HEK293 (cell line): ENCODE results near the gene SLC25A25.

Source experiments
- CTCF ChIA-PET: fragments of 350-600 bp; formaldehyde crosslinking; extraction: SDS; loops from one replicate; lab custom pipeline; 2021; ENCODE audit warnings: antibody characterized with exemption; lab: Yijun Ruan, JAX
- POLR2A ChIA-PET: fragments of 300-600 bp; formaldehyde crosslinking; extraction: SDS; loops from one replicate; lab custom pipeline; 2020; ENCODE audit warnings: antibody characterized with exemption, inconsistent platforms; lab: Yijun Ruan, JAX
- H3K27ac ChIP-seq: fragments of 200-500 bp; sonication (Bioruptor generic); 2 replicates; pipeline ENCODE4 v1.5.1; 2014; ENCODE audit warnings: low read depth, low read length, control low read depth, inconsistent platforms; ENCODE audit errors: extremely low read depth
- H3K36me3 ChIP-seq, 2 experiments: fragments of 200-500 bp in 1 of 2; sonication (Bioruptor generic) in 1 of 2; 1 replicate in 1 of 2; 2 replicates in 1 of 2; pipeline ENCODE4 v1.5.1; 2014 to 2017; ENCODE audit warnings: inconsistent platforms in 2 of 2, low read length in 2 of 2; ENCODE audit not compliant: control insufficient read depth in 2 of 2, insufficient read depth in 1 of 2
- H3K4me1 ChIP-seq: fragments of 200-500 bp; sonication (Bioruptor generic); 2 replicates; pipeline ENCODE4 v1.5.1; 2014; ENCODE audit warnings: mild to moderate bottlenecking, low read length, inconsistent platforms; ENCODE audit not compliant: control insufficient read depth, insufficient read depth
- H3K4me3 ChIP-seq: 2 replicates; pipeline ENCODE4 v1.5.1; 2011; ENCODE audit warnings: low read depth, mild to moderate bottlenecking, control low read depth, low read length, moderate library complexity
- H3K9me3 ChIP-seq: fragments of 200-500 bp; sonication (Bioruptor generic); 2 replicates; pipeline ENCODE4 v1.5.1; 2014; ENCODE audit warnings: low read depth, low read length, inconsistent platforms; ENCODE audit not compliant: control insufficient read depth, insufficient read depth
- BCL11A ChIP-seq: fragments of 450-650 bp; formaldehyde crosslinking; IDR thresholded peaks from 2 replicates; pipeline ENCODE4 v1.5.1; 2016; ENCODE audit warnings: low read depth, missing biosample characterization, missing genetic modification characterization
- GLIS1 ChIP-seq: fragments of 450-650 bp; formaldehyde crosslinking; IDR thresholded peaks from 2 replicates; pipeline ENCODE4 v1.5.1; 2016; ENCODE audit warnings: missing biosample characterization, missing genetic modification characterization
- KLF1 ChIP-seq: fragments of 450-650 bp; formaldehyde crosslinking; IDR thresholded peaks from 2 replicates; pipeline ENCODE4 v1.5.1; 2016; ENCODE audit warnings: missing biosample characterization, missing genetic modification characterization
- REST ChIP-seq: fragments of 450-650 bp; formaldehyde crosslinking; IDR thresholded peaks from 2 replicates; pipeline ENCODE4 v1.5.1; 2016; ENCODE audit warnings: missing biosample characterization, missing genetic modification characterization
- SP2 ChIP-seq: fragments of 450-650 bp; formaldehyde crosslinking; IDR thresholded peaks from 2 replicates; pipeline ENCODE4 v1.5.1; 2016; ENCODE audit warnings: missing biosample characterization, missing genetic modification characterization
- YY1 ChIP-seq: fragments of 450-650 bp; formaldehyde crosslinking; IDR thresholded peaks from 2 replicates; pipeline ENCODE4 v1.5.1; 2018; ENCODE audit warnings: missing biosample characterization, missing genetic modification characterization
- ZFHX2 ChIP-seq: fragments of 450-650 bp; formaldehyde crosslinking; conservative IDR thresholded peaks from 2 replicates; pipeline ENCODE4 v1.5.1; 2016; ENCODE audit warnings: missing biosample characterization, missing genetic modification characterization
- ZNF112 ChIP-seq: fragments of 450-650 bp; formaldehyde crosslinking; IDR thresholded peaks from 2 replicates; pipeline ENCODE4 v1.5.0; 2017; ENCODE audit warnings: missing biosample characterization, missing genetic modification characterization
- ZNF146 ChIP-seq: fragments of 450-650 bp; formaldehyde crosslinking; IDR thresholded peaks from 2 replicates; pipeline ENCODE4 v1.5.1; 2016; ENCODE audit warnings: missing biosample characterization, missing genetic modification characterization
- ZNF169 ChIP-seq: fragments of 450-650 bp; formaldehyde crosslinking; IDR thresholded peaks from 2 replicates; pipeline ENCODE4 v1.5.1; 2016; ENCODE audit warnings: missing biosample characterization, missing genetic modification characterization
- ZNF174 ChIP-seq: fragments of 450-650 bp; formaldehyde crosslinking; IDR thresholded peaks from 2 replicates; pipeline ENCODE4 v1.5.0; 2017; ENCODE audit warnings: missing biosample characterization, mild to moderate bottlenecking, missing genetic modification characterization
- ZNF248 ChIP-seq: fragments of 450-650 bp; formaldehyde crosslinking; IDR thresholded peaks from 2 replicates; pipeline ENCODE4 v1.5.1; 2017; ENCODE audit warnings: missing biosample characterization, missing genetic modification characterization
- ZNF26 ChIP-seq: fragments of 450-650 bp; formaldehyde crosslinking; IDR thresholded peaks from 2 replicates; pipeline ENCODE4 v1.5.1; 2016; ENCODE audit warnings: missing biosample characterization, missing genetic modification characterization
- ZNF302 ChIP-seq: fragments of 450-650 bp; formaldehyde crosslinking; IDR thresholded peaks from 2 replicates; pipeline ENCODE4 v1.5.1; 2016; ENCODE audit warnings: missing biosample characterization, missing genetic modification characterization, low read depth
- ZNF324 ChIP-seq: fragments of 450-650 bp; formaldehyde crosslinking; IDR thresholded peaks from 2 replicates; pipeline ENCODE4 v1.5.1; 2016; ENCODE audit warnings: missing biosample characterization, missing genetic modification characterization
- ZNF416 ChIP-seq: fragments of 450-650 bp; formaldehyde crosslinking; IDR thresholded peaks from 2 replicates; pipeline ENCODE4 v1.5.1; 2016; ENCODE audit warnings: missing biosample characterization, missing genetic modification characterization
- ZNF555 ChIP-seq: fragments of 450-650 bp; formaldehyde crosslinking; conservative IDR thresholded peaks from 2 replicates; pipeline ENCODE4 v1.5.1; 2017; ENCODE audit warnings: missing biosample characterization, mild to moderate bottlenecking, missing genetic modification characterization, inconsistent platforms
- ZNF560 ChIP-seq: fragments of 450-650 bp; formaldehyde crosslinking; IDR thresholded peaks from 2 replicates; pipeline ENCODE4 v1.5.1; 2017; ENCODE audit warnings: missing biosample characterization, missing genetic modification characterization, borderline replicate concordance
- ZNF629 ChIP-seq: fragments of 450-650 bp; formaldehyde crosslinking; IDR thresholded peaks from 2 replicates; pipeline ENCODE4 v1.5.1; 2017; ENCODE audit warnings: missing biosample characterization, missing genetic modification characterization
- ZNF639 ChIP-seq: fragments of 450-650 bp; formaldehyde crosslinking; IDR thresholded peaks from 2 replicates; pipeline ENCODE4 v1.5.1; 2016; ENCODE audit warnings: missing biosample characterization, missing genetic modification characterization
- ZNF658 ChIP-seq: fragments of 450-650 bp; formaldehyde crosslinking; IDR thresholded peaks from 2 replicates; pipeline ENCODE4; 2016; ENCODE audit warnings: missing biosample characterization, missing genetic modification characterization
- ZNF704 ChIP-seq: fragments of 450-650 bp; formaldehyde crosslinking; IDR thresholded peaks from 2 replicates; pipeline ENCODE4 v1.5.1; 2016; ENCODE audit warnings: missing biosample characterization, missing genetic modification characterization
- ZNF747 ChIP-seq: fragments of 450-650 bp; formaldehyde crosslinking; IDR thresholded peaks from 2 replicates; pipeline ENCODE4 v1.5.1; 2016; ENCODE audit warnings: missing biosample characterization, missing genetic modification characterization
- ZSCAN30 ChIP-seq: fragments of 450-650 bp; IDR thresholded peaks from 2 replicates; pipeline ENCODE4 v1.5.1; 2018; ENCODE audit warnings: missing biosample characterization, mild to moderate bottlenecking, missing genetic modification characterization, moderate library complexity
- ZSCAN5A ChIP-seq: fragments of 450-650 bp; formaldehyde crosslinking; IDR thresholded peaks from 2 replicates; pipeline ENCODE4 v1.5.1; 2016; ENCODE audit warnings: missing biosample characterization, missing genetic modification characterization

Gene SLC25A25

GRCh38 chr9:128101231-128101661 is 33.2 kb downstream of the SLC25A25 start:
- H3K9me3 ChIP-seq, result no peaks in the 10 kb centered on the region
- peaks cover 0 to 51% of the 10 kb centered on the region in 2 experiments; a peak in 2 of 3 replicates for H3K36me3 ChIP-seq
- H3K4me3 ChIP-seq, result no peak overlapping the region
- H3K27ac ChIP-seq, result no peak overlapping the region
- CTCF ChIA-PET, result interaction anchor here (1.9 to 5.0 kb wide), 3 partner anchors 17 to 158 kb away, joined by 7 to 42 read pairs (median 17); no protein-coding TSS in a partner anchor
- no peak for TF ChIP-seq ZNF639 (tag by site-specific recombination)
- no peak for TF ChIP-seq ZNF747 (tag by site-specific recombination)
- TF ChIP-seq ZNF169 (tag by site-specific recombination), result no peak
- no peak for TF ChIP-seq ZNF26 (tag by site-specific recombination)
- TF ChIP-seq ZNF174 (tag by site-specific recombination), result no peak
- TF ChIP-seq ZNF146 (tag by site-specific recombination), result no peak
- no peak for TF ChIP-seq ZNF416 (tag by site-specific recombination)
- no peak for TF ChIP-seq ZNF560
- TF ChIP-seq ZSCAN30 (tag by site-specific recombination), result no peak
- no peak for TF ChIP-seq YY1 (tag by site-specific recombination)
- TF ChIP-seq ZNF112 (tag by site-specific recombination), result no peak
- TF ChIP-seq ZSCAN5A, result no peak
- no peak for TF ChIP-seq ZNF629 (tag by site-specific recombination)
- TF ChIP-seq BCL11A (tag by site-specific recombination), result no peak
- H3K4me1 ChIP-seq, result 0 out of 2 replicates have a peak, but pooled peaks cover 4% of the 10 kb centered on the region
- POLR2A ChIA-PET, result interaction anchor here (2.6 kb wide), 1 partner anchor 33 kb away, joined by 8 read pairs; the partner anchor contains the start of genes NAIF1 and SLC25A25

- 0 out of 2 replicates have a peak, but pooled peaks cover 4% of the 10 kb centered on the region for H3K4me1 ChIP-seq
- no peak overlapping the region for H3K4me3 ChIP-seq
- H3K36me3 ChIP-seq, result peaks cover 0 to 55% of the 10 kb centered on the region in 2 experiments; a peak in 2 of 3 replicates
- CTCF ChIA-PET, result no interaction called here
- POLR2A ChIA-PET, result interaction anchor here (2.6 kb wide), 1 partner anchor 34 kb away, joined by 8 read pairs; the partner anchor contains the start of genes NAIF1 and SLC25A25
- no peak overlapping the region for H3K27ac ChIP-seq
- H3K9me3 ChIP-seq, result no peaks in the 10 kb centered on the region
- TF ChIP-seq ZNF169 (tag by site-specific recombination) (no peak), ZNF324 (tag by site-specific recombination) (no peak), ZNF555 (no peak), ZNF248 (tag by site-specific recombination) (no peak), ZNF302 (tag by site-specific recombination) (no peak), ZNF704 (no peak), REST (no peak), SP2 (tag by site-specific recombination) (no peak), KLF1 (tag by site-specific recombination) (no peak), GLIS1 (tag by site-specific recombination) (no peak), ZFHX2 (tag by site-specific recombination) (no peak), ZNF658 (tag by site-specific recombination) (no peak)
Observed at GRCh38 chr9:128101690-128102089, 33.7 kb downstream of the SLC25A25 start.
